Stomach smooth muscle (tissue), 2 donors: ENCODE measurements around the gene NDUFA8.

Experiments used
- H3K27ac ChIP-seq: one replicate; pipeline ENCODE4 v1.7.0; 2013; ENCODE audit warnings: mild to moderate bottlenecking, low read length, inconsistent platforms
- H3K27me3 ChIP-seq, 2 donors: one replicate each; pipeline ENCODE4 v1.7.0; 2013; ENCODE audit warnings: low read length in 2 of 2; ENCODE audit not compliant: insufficient read depth in 2 of 2, control insufficient read depth in 1 of 2
- H3K36me3 ChIP-seq, 2 donors: one replicate each; pipeline ENCODE4 v1.7.0; 2013; ENCODE audit warnings: low read length in 2 of 2; ENCODE audit not compliant: control insufficient read depth in 2 of 2, insufficient read depth in 2 of 2
- H3K4me1 ChIP-seq: one replicate; pipeline ENCODE4 v1.7.0; 2013; ENCODE audit warnings: low read length; ENCODE audit not compliant: control insufficient read depth, insufficient read depth
- H3K4me3 ChIP-seq, 2 donors: one replicate each; pipeline ENCODE4 v1.7.0; 2013; ENCODE audit warnings: low read length in 2 of 2
- H3K9ac ChIP-seq, 2 donors: one replicate each; pipeline ENCODE4 v1.7.0; 2013; ENCODE audit warnings: low read length in 2 of 2, mild to moderate bottlenecking in 1 of 2
- H3K9me3 ChIP-seq, 2 donors: one replicate each; pipeline ENCODE4 v1.7.0; 2013; ENCODE audit warnings: low read length in 2 of 2; ENCODE audit not compliant: control insufficient read depth in 2 of 2
- donor health status: healthy.
- donor health status: Pancreatic carcinoma.

The NDUFA8 gene

DNA sequence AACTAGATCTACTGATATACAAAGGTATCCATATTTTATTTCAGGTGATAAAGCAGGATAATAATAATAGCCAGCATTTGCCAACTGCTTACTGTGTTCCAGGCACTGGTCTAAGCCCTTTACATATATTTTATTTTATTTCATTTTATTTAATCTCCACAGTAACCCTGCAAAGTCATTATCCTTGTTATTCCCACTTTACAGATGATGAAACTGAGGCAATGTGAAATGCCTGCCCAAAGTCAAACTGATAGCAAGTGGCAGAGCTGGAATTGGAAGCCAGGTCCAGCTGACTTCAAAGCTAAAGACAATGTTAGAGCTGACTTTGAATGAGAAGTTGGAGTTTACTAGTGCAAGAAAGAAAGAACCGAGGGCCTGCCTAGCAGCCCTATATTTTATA lies 25.0 kb upstream of the NDUFA8 start:
- Histone ChIP-seq H3K4me3 (no peak overlapping the region), H3K36me3 (peaks cover 18 to 29% of the 10 kb centered on the region in 2 donors), H3K27ac (no peak overlapping the region), H3K27me3 (peaks cover 0 to 4% of the 10 kb centered on the region in 2 donors), H3K9me3 (no peaks in the 10 kb centered on the region), H3K4me1 (no peaks in the 10 kb centered on the region), H3K9ac (no peak overlapping the region)

DNA sequence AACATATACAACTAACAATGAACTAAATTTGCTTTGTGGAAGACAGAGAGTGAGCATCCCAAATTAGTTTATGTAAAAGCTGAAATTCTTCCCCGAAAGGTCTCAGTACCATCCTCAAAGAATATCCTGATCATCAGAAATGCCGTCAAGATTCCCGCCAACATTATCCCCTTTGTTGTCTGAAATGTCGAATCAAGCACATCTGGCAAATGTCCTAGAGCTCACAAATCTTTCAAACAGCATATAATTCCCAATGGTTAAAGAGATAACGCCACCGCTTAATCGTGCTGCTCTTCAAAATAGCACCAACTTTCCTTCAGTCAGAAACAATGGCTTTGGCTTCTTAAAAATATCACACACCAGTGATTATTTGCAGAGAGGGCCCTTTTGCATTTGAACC lies 23.9 kb upstream of the NDUFA8 start:
- H3K27ac ChIP-seq = no peak overlapping the region
- H3K36me3 ChIP-seq = peaks cover 23 to 33% of the 10 kb centered on the region in 2 donors
- no peak overlapping the region for H3K9ac ChIP-seq
- no peaks in the 10 kb centered on the region for H3K4me1 ChIP-seq
- H3K27me3 ChIP-seq = peaks cover 0 to 4% of the 10 kb centered on the region in 2 donors
- no peak overlapping the region for H3K4me3 ChIP-seq
- H3K9me3 ChIP-seq = no peaks in the 10 kb centered on the region

DNA sequence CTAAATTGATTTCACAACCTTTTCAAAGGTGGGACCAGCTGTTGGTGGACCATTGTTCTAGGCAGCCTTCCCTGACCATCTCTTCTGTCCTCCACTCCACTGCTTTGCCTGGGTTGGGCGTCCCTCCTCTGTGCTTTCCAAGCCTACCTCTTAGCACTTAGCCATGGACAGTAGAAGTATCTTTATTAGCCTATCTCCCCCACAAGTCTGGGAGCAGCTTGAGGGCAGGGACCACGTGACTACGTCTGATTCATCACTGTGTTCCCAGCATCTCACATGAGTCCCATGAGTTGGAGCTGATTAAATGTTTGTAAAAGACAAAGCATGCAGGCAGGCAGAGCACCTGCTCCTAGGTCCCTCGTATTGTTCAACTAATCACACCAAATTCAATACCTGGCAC lies 21.1 kb upstream of the NDUFA8 start:
- peaks cover 0 to 4% of the 10 kb centered on the region in 2 donors for H3K27me3 ChIP-seq
- H3K9ac ChIP-seq = no peak overlapping the region
- no peak overlapping the region for H3K27ac ChIP-seq
- no peak overlapping the region for H3K4me3 ChIP-seq
- peaks cover 15 to 22% of the 10 kb centered on the region in 2 donors for H3K36me3 ChIP-seq
- no peaks in the 10 kb centered on the region for H3K9me3 ChIP-seq
- no peaks in the 10 kb centered on the region for H3K4me1 ChIP-seq

DNA sequence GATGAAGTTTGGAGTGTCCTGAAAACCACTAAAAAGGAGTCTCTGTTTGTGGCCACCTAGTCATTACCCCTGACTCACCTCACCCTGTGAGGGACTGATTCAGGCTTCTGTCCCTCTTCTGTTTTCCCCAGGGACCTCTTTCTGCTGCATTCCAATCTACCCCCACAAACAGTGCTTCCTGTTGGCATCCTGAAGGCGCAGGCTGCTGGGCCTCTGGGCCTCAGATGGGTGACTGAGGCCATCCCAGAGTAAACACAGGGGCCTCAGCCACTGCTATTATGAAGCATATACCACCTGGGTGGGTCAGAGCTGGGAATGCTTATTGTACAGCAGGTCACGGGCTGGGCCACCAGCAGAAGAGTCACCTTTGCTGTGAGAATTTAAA lies 20.1 kb upstream of the NDUFA8 start:
- no peaks in the 10 kb centered on the region for H3K4me1 ChIP-seq
- H3K27me3 ChIP-seq = peaks cover 0 to 4% of the 10 kb centered on the region in 2 donors
- no peaks in the 10 kb centered on the region for H3K9me3 ChIP-seq
- H3K27ac ChIP-seq = no peak overlapping the region
- peaks cover 24 to 30% of the 10 kb centered on the region in 2 donors for H3K36me3 ChIP-seq
- H3K9ac ChIP-seq = no peak overlapping the region
- no peak overlapping the region for H3K4me3 ChIP-seq

DNA sequence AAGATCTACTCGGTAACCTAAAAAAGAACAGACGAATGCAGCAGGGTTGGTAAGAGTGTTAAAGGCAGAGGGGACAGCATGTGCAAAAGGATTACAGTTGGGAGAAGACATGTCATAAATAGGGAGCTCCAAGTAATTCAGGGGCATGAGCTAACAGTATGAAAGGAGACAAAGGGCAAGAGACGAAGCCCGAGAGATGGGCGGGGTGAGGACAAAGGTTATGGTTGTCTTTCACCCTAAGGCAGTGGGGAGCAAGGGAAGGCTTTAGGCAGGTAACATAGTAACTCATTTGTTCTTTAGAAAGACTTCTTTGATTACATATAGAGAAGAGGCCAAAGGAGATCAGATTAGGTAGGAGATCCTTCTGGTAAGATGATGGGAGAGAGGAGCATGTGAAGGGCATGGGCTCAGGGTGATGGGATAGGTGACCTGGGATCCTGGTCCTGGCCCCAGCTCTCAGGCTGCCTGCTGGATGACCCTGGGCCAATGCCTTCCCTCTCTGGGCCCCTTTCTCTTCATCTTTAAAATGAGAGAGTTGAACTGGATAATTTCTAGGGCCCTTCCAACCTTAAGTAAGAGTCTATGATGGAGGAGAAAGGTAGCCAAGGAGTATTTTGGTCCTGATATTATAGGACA lies 19.6 kb upstream of the NDUFA8 start:
- Histone ChIP-seq H3K9me3 (no peaks in the 10 kb centered on the region), H3K27me3 (peaks cover 0 to 4% of the 10 kb centered on the region in 2 donors)

DNA sequence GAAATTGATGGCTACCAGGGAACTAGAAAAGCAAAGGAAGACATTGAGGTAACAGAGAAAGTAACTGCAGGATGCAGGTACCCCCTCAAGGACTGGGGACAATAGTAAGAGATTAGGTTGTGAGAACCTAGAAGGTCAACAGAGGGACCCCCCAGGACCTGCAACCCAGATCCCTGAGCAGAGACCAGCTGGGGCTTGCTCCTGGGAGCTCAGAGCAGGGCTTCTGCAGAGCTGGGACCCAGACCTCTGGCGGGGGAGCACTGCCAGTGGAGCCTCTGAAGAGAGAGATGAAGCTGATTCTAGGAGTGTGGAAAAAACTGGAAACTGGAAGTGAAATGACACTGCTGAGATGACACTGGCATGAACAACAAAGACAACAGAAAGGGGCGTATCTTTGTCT lies 17.3 kb upstream of the NDUFA8 start:
- no peaks in the 10 kb centered on the region for H3K27me3 ChIP-seq
- no peak overlapping the region for H3K4me3 ChIP-seq

More for the DNA sequence above, 19.6 kb upstream of the NDUFA8 start:
- H3K36me3 ChIP-seq = peaks cover 27 to 34% of the 10 kb centered on the region in 2 donors
- no peak overlapping the region for H3K4me3 ChIP-seq
- H3K27ac ChIP-seq = no peak overlapping the region
- no peaks in the 10 kb centered on the region for H3K4me1 ChIP-seq
- no peak overlapping the region for H3K9ac ChIP-seq

DNA sequence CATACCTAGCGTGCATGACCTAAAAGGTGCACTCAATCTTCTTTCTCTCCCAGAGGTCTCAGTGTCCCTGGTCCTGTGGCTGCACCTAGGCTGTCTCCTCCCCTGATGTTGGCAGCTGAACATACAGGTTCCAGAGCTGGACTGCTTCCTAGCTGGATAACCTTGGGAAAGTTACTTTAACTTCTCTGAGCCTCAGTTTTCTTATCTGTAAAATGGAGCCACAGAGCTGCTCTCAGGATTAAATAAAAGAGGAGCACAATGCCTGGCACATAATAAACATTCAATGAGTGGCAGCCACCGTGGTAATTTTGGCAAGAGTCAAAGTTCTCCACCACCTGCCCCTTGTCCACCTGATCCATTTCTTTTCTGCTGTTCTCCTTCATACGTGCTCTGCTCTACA lies 14.1 kb upstream of the NDUFA8 start:
- H3K27me3 ChIP-seq = no peaks in the 10 kb centered on the region
- H3K36me3 ChIP-seq = peaks cover 14 to 32% of the 10 kb centered on the region in 2 donors
- H3K4me3 ChIP-seq = no peak overlapping the region
- H3K9me3 ChIP-seq = no peaks in the 10 kb centered on the region
- no peak overlapping the region for H3K9ac ChIP-seq
- H3K4me1 ChIP-seq = peaks cover 2% of the 10 kb centered on the region
- H3K27ac ChIP-seq = no peak overlapping the region

More for the DNA sequence above, 17.3 kb upstream of the NDUFA8 start:
- H3K9me3 ChIP-seq = no peaks in the 10 kb centered on the region
- no peak overlapping the region for H3K27ac ChIP-seq
- peaks cover 21 to 46% of the 10 kb centered on the region in 2 donors for H3K36me3 ChIP-seq
- no peak overlapping the region for H3K9ac ChIP-seq
- peaks cover 2% of the 10 kb centered on the region for H3K4me1 ChIP-seq

DNA sequence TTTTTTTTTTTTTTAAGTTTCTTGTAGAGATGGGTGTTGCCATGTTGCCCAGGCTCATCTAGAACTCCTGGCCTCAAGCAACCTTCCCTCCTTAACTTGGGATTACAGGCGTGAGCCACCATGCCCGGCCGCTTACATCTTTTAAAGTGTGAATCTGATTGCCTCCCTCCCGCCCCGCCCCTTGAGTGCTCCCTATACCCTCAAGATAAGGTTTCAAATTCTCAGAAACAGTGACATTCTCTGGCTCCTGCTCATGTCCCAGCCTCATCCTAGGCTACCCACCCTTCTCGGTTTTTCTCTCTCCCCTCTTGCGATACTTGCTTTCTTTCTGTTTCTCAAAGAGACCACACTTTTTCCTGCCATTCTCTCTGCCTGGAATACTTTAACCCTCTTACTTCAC lies 12.6 kb upstream of the NDUFA8 start:
- peaks cover 16 to 34% of the 10 kb centered on the region in 2 donors for H3K36me3 ChIP-seq
- H3K27me3 ChIP-seq = no peaks in the 10 kb centered on the region
- peaks cover 2% of the 10 kb centered on the region for H3K4me1 ChIP-seq
- no peak overlapping the region for H3K9ac ChIP-seq
- H3K27ac ChIP-seq = no peak overlapping the region
- H3K4me3 ChIP-seq = no peak overlapping the region
- H3K9me3 ChIP-seq = no peaks in the 10 kb centered on the region

DNA sequence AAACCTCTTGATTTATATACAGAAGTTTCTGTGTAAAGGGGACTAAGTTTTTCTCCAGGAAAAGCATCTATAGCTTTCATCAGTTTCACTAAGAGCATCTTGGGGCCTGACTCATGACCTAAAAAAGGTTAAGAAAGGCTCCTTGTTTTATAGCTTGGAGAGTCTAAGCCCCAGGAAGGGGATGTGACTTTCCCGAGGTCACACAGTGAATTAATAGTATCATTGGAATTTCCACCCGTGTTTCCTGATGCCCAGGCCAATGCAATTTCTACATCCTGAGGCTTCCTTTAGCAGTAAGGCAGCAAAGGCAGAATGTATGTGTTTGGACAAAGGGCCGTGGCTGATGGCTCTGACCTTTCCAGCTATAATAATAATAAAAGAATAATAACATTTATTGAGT lies 8.8 kb upstream of the NDUFA8 start:
- H3K9me3 ChIP-seq = no peaks in the 10 kb centered on the region
- no peak overlapping the region for H3K27ac ChIP-seq
- peaks cover 4 to 14% of the 10 kb centered on the region in 2 donors for H3K36me3 ChIP-seq
- no peak overlapping the region for H3K4me3 ChIP-seq
- peaks cover 12% of the 10 kb centered on the region for H3K4me1 ChIP-seq
- H3K9ac ChIP-seq = no peak overlapping the region
- H3K27me3 ChIP-seq = no peaks in the 10 kb centered on the region

DNA sequence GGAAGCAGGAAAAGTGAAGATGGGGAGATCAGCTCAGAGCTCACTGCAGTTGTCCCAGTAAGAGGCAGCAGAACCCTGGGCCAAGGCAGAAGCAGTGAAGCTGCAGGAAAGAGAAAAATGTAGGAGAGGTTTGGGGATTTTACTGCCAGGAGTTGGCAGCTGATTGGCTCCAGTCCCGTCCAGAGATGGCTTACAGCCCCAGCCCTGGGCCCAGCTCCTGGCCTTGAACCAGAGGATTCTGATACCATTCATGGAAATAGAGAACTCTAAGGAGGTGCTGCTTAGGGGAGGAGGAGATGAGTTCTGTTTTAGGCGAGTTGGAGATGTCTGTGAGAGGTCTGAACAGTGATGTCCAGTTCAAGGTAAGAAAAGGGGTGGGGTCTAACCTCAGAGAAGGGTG lies 4.7 kb upstream of the NDUFA8 start:
- peak overlapping the region; percentile 44 to 66 for H3K9ac ChIP-seq
- peaks cover 3 to 4% of the 10 kb centered on the region in 2 donors for H3K36me3 ChIP-seq
- no peaks in the 10 kb centered on the region for H3K9me3 ChIP-seq
- peaks cover 15% of the 10 kb centered on the region for H3K4me1 ChIP-seq
- peak overlapping the region; percentile 49 to 62 for H3K4me3 ChIP-seq
- H3K27ac ChIP-seq = peak overlapping the region; percentile 66
- H3K27me3 ChIP-seq = no peaks in the 10 kb centered on the region

DNA sequence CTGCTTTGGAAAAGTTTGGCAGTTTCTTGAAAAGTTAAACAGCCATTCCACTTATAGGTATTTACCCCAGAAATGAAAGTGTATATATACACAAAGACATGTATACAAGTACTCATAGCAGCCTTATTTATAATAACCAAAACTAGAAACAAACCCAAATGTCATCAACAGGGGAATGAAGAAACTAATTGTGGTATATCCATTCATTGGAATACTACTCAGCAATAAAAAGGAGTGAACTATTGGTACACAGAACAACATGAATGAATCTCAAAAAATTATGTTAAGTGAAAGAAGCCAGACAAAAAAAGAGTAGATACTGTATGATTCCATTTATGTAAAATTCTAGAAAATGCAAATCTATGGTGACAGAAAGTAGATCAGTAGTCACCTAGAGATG lies 2.8 kb upstream of the NDUFA8 start:
- no peak overlapping the region for H3K4me3 ChIP-seq
- no peaks in the 10 kb centered on the region for H3K27me3 ChIP-seq
- H3K9me3 ChIP-seq = no peaks in the 10 kb centered on the region
- no peak overlapping the region for H3K27ac ChIP-seq
- peaks cover 0 to under 1% of the 10 kb centered on the region in 2 donors for H3K36me3 ChIP-seq
- peaks cover 23% of the 10 kb centered on the region for H3K4me1 ChIP-seq
- no peak overlapping the region for H3K9ac ChIP-seq
